ENCODE results near the gene ETV6.
"Not testable (repeated sequence)": the region's sequence is repeated elsewhere in the genome, so short reads cannot be mapped to it uniquely, and the experiment has no call there.

The ETV6 gene

DNA sequence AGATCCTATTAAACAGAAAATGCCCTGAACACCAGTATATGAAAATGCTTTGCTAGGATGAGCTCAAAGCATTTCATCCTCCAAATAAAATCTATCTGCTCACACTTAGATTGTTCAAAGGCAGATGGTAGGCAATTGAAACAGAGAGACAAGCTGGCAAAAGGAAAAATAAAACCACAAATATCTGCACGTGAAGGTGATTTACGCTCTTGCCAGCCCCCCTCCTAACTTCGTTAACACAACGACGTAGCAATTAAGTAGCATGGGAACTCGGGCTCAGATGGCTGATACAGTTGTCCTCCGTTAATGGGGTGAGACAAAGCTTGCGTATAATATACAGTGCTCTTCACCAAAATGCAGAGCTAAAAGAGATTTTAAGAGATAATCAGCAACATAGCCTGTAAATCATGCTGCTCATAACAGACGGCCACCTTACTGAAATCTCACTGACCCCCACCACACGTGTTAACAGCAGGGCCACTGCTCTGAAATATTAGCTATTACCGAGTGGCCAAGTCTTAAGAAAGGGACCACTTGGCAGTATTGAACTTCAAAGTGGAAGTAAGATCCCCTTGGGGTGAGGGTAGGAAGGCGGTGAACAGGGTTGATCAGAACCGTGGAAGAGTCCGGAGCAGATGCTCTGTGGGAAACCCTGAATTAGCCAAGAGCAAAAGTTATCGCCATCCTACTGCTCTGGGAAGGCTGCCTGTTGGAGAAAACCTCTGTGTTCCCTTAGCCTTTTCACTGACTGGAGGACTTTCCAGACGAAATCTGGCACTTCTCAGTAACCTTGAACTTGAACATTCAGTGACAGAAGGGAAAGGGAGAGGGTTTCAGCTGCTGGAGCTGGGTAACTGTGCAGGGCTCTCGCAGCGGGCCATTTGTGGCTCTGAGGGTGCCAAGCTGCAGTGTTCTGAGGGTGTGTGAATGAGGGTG, 23.1 kb downstream of the ETV6 start:
- no peak for DNase-seq

DNA sequence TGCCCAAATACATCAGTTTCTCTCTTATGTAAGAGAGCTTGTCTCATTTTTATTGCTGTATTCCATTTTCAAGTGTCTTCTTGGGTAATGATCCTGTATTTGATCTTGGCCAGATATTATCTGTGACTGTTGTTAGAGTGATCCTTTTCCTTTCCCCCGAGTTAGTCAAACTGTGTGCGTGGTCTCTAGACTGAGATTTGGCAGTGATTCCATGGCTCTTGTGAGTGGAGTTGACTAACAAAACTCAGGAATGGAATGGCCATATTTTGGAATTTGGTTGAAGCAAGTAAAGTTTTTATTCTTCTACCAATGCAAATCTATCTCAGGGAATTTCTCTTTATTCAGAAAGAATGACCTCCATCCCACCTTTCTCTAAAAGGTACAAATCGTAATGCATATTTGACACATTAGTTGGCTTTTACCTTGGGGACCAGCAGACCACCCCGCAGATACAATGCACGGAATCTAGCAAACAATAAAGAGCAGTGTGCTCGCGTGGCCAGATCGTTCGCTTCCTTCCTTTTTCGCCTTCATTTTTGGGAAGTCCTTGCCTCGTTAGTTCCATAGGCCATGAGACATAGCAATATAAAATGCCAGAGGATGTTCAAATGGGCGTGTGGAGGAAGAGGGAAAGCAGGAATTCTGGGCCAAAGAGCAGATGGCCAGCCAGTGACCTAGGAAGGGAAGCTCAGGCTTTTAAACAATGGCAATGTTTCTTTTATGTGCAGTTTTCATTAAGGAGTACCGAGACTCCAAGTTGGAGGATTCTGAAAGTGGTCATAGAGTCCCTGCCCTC, 24.4 kb downstream of the ETV6 start:
- DNase-seq = no peak

DNA sequence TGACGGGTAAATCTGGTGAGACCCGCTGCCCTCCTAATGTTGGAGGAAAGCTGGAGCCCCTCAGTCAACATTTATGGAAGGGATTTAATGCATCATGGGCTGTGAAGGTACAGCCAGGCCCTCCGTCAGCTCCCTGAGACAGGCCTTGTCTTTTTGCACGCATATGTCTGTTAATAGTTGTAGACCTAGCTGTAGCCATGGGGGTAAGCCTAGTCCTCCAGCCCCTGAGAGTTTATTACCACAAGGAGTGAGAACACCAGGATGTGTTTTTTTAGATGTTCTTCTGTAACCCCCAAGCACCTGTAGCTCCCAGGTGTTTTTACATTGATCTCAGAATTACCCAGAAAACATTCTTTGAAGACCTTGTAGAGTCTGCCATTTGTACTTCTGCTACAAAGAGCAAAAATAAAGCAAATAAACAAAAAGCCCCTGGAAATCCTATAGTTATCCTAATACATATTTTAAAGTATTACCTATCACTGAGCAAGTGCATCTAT, 25.5 kb downstream of the ETV6 start:
- no peak for DNase-seq

DNA sequence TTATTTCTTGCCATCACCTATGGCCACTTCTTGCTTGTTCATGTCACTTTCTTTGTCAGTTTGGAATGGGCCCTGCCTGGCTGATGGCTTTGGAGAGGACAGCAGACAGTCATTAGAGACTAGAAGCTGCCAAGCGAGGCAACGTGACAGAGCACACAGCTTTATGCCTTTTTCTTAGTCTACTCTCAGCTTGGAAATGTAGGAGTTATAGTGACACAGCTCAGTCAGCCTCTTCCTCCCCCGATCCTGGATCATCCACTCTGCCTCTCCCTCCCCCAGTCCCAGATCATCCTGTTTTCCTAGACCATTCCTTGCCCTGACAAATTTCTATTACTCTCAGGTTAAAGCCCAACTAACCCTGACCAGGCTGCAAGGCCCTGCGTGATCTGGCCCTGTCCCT, 26.6 kb downstream of the ETV6 start:
- DNase-seq = no peak

DNA sequence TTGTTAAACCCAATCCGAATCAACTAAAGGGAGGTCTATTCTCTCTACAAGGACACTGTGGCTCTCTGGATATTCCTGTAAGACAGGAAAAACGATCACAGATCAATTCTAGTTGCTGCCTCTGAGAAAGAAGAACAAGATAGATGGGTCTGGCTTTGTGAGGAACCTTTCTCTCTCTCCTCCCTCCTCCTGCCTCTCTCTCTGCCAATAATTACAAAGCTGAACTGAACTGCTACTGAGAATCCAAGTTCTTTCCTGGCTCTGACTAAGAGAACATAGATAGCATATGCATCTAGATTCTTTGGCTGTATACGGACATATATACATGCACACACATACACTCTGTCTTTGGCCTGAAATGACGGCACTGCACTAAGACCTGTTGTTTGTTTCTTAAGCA, 27.6 kb downstream of the ETV6 start:
- no peak for DNase-seq

GRCh38 chr12:11677752-11678151, 28.3 kb downstream of the ETV6 start:
- DNase-seq = no peak

GRCh38 chr12:11678781-11679180, 29.3 kb downstream of the ETV6 start:
- no peak for DNase-seq

- no peak for DNase-seq
These were observed 31.7 kb downstream of the ETV6 start for GRCh38 chr12:11681207-11681606.

DNA sequence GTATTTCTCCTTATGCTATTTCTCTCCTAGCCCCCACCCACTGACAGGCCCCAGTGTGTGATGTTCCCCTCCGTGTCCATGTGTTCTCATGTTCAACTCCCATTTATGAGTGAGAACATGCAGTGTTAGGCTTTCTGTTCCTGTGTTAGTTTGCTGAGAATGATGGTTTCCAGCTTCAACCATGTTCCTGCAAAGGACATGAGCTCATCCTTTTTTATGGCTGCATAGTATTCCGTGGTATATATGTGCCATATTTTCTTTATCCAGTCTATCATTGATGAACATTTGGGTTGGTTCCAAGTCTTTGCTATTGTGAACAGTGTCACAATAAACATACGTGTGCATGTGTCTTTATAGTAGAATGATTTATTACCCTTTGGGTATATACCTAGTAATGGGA, 32.2 kb downstream of the ETV6 start:
- DNase-seq = not testable (repeated sequence)

DNA sequence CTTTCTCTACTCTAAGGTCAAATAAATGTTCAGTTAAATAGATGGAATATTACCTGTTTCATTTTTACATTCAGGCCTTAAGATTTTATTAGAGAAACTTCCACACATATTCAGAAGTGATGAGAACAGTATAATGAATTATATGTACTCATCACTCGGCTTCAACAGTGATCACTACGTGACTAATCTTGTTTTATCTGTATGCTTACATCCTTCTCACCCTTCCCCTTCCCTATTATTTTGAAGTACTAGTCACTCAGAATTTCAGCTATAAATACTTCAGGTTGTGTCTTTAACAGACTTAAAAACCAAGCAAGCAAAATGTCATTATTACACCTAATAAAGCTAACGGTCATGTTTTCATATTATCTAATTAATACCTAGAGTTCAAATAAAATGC, 34.9 kb downstream of the ETV6 start:
- no peak for DNase-seq

DNA sequence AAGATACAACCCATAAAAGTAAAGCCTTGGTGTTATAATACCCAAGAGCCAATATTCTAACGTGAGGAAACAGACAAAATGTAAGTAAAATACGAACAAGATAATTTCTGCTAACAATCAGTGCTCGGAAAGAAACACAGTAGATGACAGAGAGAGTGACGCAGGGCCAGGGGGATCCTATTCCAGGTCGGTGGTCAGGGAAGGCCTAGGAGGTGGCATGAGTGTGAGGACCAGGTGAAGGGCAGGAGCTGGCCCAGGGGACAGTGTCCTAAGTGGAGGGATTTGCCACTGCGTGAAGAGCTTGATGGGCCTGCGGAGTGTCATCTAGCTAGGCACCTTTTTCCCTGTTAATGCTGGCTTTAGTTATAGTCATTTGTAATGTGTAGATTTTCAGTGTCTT, 35.3 kb downstream of the ETV6 start:
- no peak for DNase-seq

- DNase-seq = no peak
These were observed 35.8 kb downstream of the ETV6 start for GRCh38 chr12:11685316-11685715.

- DNase-seq = no peak
These were observed 36.2 kb downstream of the ETV6 start for GRCh38 chr12:11685716-11686115.

DNA sequence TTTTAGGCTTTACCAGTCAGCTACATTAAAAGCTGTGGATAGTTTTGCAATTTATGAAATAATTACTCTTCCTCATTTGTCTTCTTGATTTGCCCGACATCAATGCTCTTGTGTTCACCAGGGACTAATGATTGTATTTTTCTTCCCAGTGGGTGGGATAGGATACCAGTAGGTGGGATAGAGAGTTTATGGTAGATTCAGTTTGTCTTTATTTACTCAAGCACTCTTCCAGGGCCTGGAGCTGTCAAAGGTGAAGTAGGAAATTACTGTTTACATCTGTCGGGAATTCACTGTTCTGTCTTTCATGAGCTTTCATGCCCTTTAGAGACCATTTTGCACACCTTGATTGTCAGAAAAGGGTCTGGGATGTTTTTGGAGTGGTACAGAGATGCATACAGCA, 36.6 kb downstream of the ETV6 start:
- DNase-seq = no peak

DNA sequence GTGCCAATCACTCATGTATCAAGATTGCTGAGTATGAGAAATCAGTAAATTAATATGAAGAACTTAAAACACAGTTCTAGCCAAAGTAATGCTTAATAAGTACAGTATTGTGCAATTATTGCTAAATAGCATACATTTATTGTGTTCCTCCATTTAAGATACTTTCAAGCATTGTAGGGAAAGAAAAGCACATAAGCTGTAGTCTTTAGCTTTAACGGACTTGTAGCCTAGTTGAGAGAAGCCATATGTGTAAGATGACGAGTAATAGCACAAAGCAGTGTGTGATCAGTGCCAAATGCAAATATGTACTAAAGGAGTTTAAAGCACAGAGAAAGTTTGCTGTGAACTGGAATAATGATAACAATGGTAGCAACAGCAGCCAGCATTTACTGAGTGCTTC, 38.1 kb downstream of the ETV6 start:
- DNase-seq = no peak

GRCh38 chr12:11688379-11688778, 38.9 kb downstream of the ETV6 start:
- no peak for DNase-seq

- DNase-seq = no peak
These were observed 39.4 kb downstream of the ETV6 start for GRCh38 chr12:11688831-11689230.

DNA sequence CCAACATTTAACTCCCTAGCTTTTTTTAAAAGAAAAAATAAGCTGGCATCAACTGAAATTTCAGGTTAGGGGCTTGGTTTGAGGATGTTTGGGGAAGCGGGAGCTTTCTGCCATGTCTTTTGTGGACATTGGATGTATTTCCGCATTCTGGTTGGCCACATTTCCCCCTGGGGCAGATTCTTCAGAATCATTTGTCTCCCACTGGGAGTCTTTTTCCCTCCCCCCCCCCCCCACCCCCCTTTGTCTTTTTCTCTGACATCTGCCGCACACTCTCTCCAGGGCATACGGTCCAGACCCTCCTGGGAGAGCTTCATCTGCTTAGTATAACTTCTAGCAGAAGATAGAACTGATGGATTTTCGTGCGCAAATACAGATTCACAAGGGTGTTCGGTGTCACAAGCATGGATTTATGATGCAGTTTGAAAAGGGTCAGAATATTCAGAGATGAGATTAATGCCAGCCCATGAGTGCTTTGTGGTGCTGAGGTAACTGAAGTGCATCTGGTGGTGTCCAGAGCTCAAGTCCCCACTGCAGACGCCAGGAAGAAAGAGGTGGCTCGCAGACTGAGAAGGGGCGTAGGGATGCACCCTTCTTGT, 40.2 kb downstream of the ETV6 start:
- no peak for DNase-seq

DNA sequence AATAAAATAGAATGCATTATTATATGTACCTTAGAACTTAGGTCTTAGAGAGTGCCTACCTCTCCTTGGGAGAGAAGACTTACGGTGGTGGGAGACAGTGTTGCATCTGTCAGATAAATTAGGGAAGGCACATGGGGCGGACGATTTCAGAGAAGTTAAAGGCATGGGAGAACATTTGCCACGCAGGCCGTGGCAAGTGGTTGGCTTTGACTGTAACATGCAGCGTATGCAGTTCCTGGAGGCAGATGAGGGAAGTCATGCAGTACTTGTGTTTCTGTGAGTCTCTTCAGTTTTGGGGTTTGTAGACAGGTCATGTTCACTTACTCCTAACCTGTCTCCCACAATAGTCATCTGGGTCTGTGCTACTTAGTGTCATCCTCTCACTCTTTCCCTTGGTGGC, 43.6 kb downstream of the ETV6 start:
- no peak for DNase-seq

GRCh38 chr12:11693601-11694000, 44.1 kb downstream of the ETV6 start:
- no peak for DNase-seq

- DNase-seq = no peak
These were observed 45.1 kb downstream of the ETV6 start for GRCh38 chr12:11694528-11694927.

DNA sequence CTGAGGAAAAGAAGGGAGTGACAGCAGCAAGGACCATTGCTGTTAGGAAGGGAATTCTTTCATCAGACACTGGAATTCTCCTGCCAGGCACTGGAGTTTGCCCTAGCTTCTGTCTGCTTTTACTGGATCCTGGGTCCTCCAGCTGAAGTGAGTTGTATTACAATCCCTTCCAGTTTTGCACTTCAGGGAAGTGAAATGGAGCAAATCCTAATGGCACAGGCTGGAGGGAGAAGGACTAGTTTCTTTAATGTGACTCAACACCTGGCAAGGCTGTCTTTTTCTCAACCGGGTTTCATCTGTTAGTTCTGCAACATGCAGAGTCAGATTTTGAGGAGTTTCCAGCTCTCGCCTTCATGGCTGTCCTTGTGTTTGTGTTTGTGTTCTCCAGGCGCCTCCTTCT, 45.8 kb downstream of the ETV6 start:
- DNase-seq = no peak

DNA sequence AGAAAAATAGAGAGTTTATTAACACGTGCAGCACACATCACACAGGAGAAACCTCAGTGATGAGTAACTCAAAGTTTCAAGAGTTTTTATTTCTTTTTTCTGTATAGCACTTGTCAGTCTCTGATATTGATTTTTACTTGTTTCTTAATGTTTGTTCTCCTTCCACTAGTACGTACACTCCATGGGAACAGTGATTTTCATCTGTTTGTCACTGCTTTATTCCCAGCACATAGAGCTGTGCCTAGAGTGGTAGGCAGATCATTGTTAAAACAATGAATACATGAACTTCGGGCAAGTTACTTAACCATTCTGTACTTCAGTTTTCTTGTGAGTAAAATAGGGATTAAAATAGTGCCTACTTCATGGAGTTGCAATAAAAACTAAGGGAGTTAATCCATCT, 46.6 kb downstream of the ETV6 start:
- no peak for DNase-seq

DNA sequence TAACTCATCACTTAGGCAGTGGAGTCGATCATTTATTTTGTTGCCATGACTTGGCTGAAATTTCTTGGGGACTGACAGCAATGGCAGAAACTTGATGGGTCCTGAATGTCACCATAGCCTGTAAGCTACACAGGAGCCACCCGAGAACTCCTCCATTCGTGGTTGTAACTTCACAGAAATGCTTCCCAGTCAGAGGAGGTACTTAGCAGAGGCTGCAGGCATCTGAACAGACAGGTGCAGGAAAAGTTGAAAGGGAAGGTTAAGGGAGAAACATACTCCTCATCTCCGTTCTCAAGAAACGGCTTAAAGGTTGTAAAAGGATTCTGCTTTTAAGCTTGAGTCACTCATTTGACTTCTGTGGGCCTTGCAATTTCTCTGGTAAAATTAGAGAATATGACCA, 47.7 kb downstream of the ETV6 start:
- DNase-seq = no peak
